MCF 10A (cell line): ENCODE data around the gene MPV17L. TPM values are rescaled to one million over a fixed set of nuclear protein-coding genes. Genes with fewer than 3 reads are reported as not detected.
A peak's percentile ranks its signal among the peaks of the same experiment; 100 is the strongest.
"Not testable (repeated sequence)": the region's sequence is repeated elsewhere in the genome, so short reads cannot be mapped to it uniquely, and the experiment has no call there.

Experiments used
- BruUV-seq: library from RNA; stranded (reverse); fragments of 400-500 nt; replicated peaks from 2 replicates; lab custom pipeline; 2021; lab: Mats Ljungman, UMichigan
- CTCF ChIA-PET: fragments of 300-600 bp; sonication (Branson Sonifier 250); formaldehyde crosslinking; extraction: SDS; loops from one replicate; lab custom pipeline; 2021; ENCODE audit warnings: antibody characterized with exemption, inconsistent platforms; lab: Yijun Ruan, JAX
- POLR2A ChIA-PET: fragments of 300-600, 350-650 bp; sonication (Branson Sonifier 250); formaldehyde crosslinking; extraction: SDS; loops from one replicate; lab custom pipeline; 2020; ENCODE audit warnings: antibody characterized with exemption, inconsistent platforms; lab: Yijun Ruan, JAX
- DNase-seq: peaks from one replicate; pipeline ENCODE4 v3.0.0-alpha.2; 2018; ENCODE audit not compliant: unreplicated experiment
- H3K27ac Mint-ChIP-seq: one replicate; pipeline ENCODE4 v1.8.0; 2022; ENCODE audit warnings: mild to moderate bottlenecking, low read depth, mixed read lengths; ENCODE audit not compliant: unreplicated experiment
- H3K27me3 Mint-ChIP-seq: one replicate; pipeline ENCODE4 v1.8.0; 2022; ENCODE audit warnings: mixed read lengths; ENCODE audit not compliant: insufficient read depth, unreplicated experiment
- H3K36me3 Mint-ChIP-seq: one replicate; pipeline ENCODE4 v1.8.0; 2022; ENCODE audit warnings: mild to moderate bottlenecking, moderate library complexity, mixed read lengths; ENCODE audit not compliant: insufficient read depth, unreplicated experiment
- H3K4me1 Mint-ChIP-seq: one replicate; pipeline ENCODE4 v1.8.0; 2022; ENCODE audit warnings: mixed read lengths; ENCODE audit not compliant: insufficient read depth, unreplicated experiment
- H3K4me3 Mint-ChIP-seq: one replicate; pipeline ENCODE4 v1.8.0; 2022; ENCODE audit warnings: mild to moderate bottlenecking, moderate library complexity, mixed read lengths; ENCODE audit not compliant: unreplicated experiment
- H3K9me3 Mint-ChIP-seq: one replicate; pipeline ENCODE4 v1.8.0; 2022; ENCODE audit warnings: mixed read lengths; ENCODE audit not compliant: unreplicated experiment
- CTCF ChIP-seq: fragments of 200-600 bp; IDR thresholded peaks from one replicate; pipeline ENCODE4 v1.8.0; 2022; ENCODE audit warnings: antibody characterized with exemption, mild to moderate bottlenecking; ENCODE audit not compliant: unreplicated experiment
- intact Hi-C: fragments of 100-400 bp; cut with micrococcal nuclease; formaldehyde crosslinking; loops from 2 replicates; pipeline ENCODE4 v1.14.1; 2022
- total RNA-seq: library from RNA; stranded (reverse); gene quantifications from 2 replicates; pipeline ENCODE4 v1.2.3, GENCODE V29; 2022

MPV17L gene
- total RNA-seq, 1 experiment from 2014 or later = not detected

GRCh38 chr16:15404792-15405191 is 9.2 kb downstream of the MPV17L start:
- DNase-seq = peak; percentile 79
- H3K4me3 Mint-ChIP-seq = no peak overlapping the region
- CTCF ChIA-PET = no interaction called here
- BruUV-seq = no TSS peak
- POLR2A ChIA-PET = interaction anchor here (0.7 kb wide), 1 partner anchor 268 kb away, joined by 3 read pairs; no protein-coding TSS in a partner anchor
- H3K36me3 Mint-ChIP-seq = no peaks in the 10 kb centered on the region
- no peak for TF ChIP-seq CTCF
- no peaks in the 10 kb centered on the region for H3K9me3 Mint-ChIP-seq
- no peak overlapping the region for H3K27ac Mint-ChIP-seq
- H3K27me3 Mint-ChIP-seq = no peaks in the 10 kb centered on the region
- peaks cover 11% of the 10 kb centered on the region for H3K4me1 Mint-ChIP-seq
- intact Hi-C loops = no loop called here

GRCh38 chr16:15407756-15408155 is 12.2 kb downstream of the MPV17L start:
- CTCF ChIA-PET = interaction anchor here (0.5 kb wide), 1 partner anchor 31 kb away, joined by 3 read pairs; no protein-coding TSS in a partner anchor
- BruUV-seq, H3K4me3 Mint-ChIP-seq, H3K27me3 Mint-ChIP-seq, H3K27ac Mint-ChIP-seq, H3K36me3 Mint-ChIP-seq, intact Hi-C loops, DNase-seq, POLR2A ChIA-PET, H3K9me3 Mint-ChIP-seq: not testable (repeated sequence)
- H3K4me1 Mint-ChIP-seq = peaks cover 11% of the 10 kb centered on the region

DNA sequence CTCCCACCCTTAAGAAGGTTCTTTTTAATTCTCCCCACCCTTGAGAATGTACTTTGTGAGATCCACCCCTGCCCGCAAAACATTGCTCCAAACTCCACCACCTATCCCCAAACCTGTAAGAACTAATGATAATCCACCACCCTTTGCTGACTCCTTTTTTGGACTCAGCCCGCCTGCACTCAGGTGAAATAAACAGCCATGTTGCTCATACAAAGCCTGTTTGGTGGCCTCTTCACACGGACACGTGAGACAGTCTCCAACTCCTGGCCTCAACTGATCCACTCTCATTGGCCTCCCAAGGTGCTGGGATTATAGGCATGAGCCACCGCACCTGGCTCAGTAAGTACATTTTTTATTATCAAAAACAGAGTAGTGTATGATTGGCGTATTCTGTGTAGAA is 13.9 kb downstream of the MPV17L start:
- CTCF ChIA-PET, intact Hi-C loops, POLR2A ChIA-PET, H3K4me1 Mint-ChIP-seq, H3K27ac Mint-ChIP-seq, H3K4me3 Mint-ChIP-seq, DNase-seq, H3K27me3 Mint-ChIP-seq, H3K36me3 Mint-ChIP-seq, BruUV-seq, H3K9me3 Mint-ChIP-seq: not testable (repeated sequence)

DNA sequence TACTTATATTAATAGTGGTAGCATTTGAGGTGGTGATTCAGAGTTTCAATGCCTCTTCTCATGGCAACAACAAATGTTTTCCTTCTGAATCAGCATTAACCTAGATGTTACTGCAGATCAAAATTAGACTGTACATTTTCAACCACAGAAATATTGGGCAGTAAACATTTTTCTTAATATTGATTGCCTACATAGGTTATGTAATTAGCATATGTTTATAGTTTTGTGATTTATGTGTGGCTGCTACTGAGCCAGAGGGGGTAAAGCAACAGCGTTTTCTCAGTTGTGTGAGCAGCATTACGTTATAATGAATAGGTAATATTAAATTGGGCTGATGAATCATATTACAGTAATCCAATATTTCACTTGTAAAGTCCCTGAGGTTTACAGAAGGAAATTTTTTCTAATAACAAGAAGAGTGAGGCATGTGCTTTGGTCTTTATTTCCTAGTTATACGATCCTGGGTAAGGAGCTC is 20.0 kb downstream of the MPV17L start:
- no TSS peak for BruUV-seq
- CTCF ChIA-PET = no interaction called here

More for the DNA sequence above, 20.0 kb downstream of the MPV17L start:
- TF ChIP-seq CTCF = no peak
- POLR2A ChIA-PET = interaction anchor here (1.3 kb wide), 1 partner anchor 25 kb away, joined by 3 read pairs; no protein-coding TSS in a partner anchor
- Mint-ChIP-seq H3K9me3 (no peaks in the 10 kb centered on the region), H3K27ac (peak overlapping the region; percentile 63), H3K4me3 (no peak overlapping the region), H3K27me3 (no peaks in the 10 kb centered on the region), H3K36me3 (no peaks in the 10 kb centered on the region), H3K4me1 (peaks cover 12% of the 10 kb centered on the region)
- DNase-seq = no peak
- intact Hi-C loops = no loop called here
